GM12872 (cell line): ENCODE measurements around the gene DISP2.
A peak's percentile ranks its signal among the peaks of the same experiment; 100 is the strongest.

Source experiments
- TF ChIP-seq, protein P1 (sequence below): IDR thresholded peaks from 3 replicates; pipeline ENCODE4 v1.5.1; 2011; ENCODE audit warnings: low read depth, mild to moderate bottlenecking, low read length, moderate library complexity; ENCODE audit not compliant: insufficient read depth

Gene DISP2

DNA sequence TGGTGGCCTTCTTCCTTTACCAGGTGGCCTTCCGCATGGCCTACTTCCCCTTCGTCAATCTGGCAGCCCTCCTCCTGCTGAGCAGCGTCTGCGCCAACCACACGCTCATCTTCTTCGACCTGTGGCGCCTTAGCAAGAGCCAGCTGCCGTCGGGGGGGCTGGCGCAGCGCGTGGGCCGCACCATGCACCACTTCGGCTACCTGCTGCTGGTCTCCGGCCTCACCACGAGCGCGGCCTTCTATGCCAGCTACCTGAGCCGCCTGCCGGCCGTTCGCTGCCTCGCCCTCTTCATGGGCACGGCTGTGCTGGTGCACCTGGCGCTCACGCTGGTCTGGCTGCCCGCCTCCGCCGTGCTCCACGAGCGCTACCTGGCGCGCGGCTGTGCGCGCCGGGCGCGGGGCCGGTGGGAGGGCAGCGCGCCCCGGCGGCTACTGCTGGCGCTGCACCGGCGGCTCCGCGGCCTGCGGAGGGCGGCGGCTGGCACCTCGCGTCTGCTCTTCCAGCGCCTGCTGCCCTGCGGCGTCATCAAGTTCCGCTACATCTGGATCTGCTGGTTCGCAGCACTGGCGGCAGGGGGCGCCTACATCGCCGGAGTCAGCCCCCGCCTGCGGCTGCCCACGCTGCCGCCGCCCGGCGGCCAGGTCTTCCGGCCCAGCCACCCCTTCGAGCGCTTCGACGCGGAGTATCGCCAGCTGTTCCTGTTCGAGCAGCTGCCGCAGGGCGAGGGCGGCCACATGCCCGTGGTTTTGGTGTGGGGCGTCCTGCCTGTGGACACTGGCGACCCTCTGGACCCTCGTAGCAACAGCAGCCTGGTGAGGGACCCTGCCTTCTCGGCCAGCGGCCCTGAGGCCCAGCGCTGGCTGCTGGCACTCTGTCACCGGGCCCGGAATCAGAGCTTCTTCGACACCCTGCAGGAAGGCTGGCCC lies 9.9 kb downstream of the DISP2 start:
- TF ChIP-seq, protein P1, sequence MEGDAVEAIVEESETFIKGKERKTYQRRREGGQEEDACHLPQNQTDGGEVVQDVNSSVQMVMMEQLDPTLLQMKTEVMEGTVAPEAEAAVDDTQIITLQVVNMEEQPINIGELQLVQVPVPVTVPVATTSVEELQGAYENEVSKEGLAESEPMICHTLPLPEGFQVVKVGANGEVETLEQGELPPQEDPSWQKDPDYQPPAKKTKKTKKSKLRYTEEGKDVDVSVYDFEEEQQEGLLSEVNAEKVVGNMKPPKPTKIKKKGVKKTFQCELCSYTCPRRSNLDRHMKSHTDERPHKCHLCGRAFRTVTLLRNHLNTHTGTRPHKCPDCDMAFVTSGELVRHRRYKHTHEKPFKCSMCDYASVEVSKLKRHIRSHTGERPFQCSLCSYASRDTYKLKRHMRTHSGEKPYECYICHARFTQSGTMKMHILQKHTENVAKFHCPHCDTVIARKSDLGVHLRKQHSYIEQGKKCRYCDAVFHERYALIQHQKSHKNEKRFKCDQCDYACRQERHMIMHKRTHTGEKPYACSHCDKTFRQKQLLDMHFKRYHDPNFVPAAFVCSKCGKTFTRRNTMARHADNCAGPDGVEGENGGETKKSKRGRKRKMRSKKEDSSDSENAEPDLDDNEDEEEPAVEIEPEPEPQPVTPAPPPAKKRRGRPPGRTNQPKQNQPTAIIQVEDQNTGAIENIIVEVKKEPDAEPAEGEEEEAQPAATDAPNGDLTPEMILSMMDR = peak; percentile 82

DNA sequence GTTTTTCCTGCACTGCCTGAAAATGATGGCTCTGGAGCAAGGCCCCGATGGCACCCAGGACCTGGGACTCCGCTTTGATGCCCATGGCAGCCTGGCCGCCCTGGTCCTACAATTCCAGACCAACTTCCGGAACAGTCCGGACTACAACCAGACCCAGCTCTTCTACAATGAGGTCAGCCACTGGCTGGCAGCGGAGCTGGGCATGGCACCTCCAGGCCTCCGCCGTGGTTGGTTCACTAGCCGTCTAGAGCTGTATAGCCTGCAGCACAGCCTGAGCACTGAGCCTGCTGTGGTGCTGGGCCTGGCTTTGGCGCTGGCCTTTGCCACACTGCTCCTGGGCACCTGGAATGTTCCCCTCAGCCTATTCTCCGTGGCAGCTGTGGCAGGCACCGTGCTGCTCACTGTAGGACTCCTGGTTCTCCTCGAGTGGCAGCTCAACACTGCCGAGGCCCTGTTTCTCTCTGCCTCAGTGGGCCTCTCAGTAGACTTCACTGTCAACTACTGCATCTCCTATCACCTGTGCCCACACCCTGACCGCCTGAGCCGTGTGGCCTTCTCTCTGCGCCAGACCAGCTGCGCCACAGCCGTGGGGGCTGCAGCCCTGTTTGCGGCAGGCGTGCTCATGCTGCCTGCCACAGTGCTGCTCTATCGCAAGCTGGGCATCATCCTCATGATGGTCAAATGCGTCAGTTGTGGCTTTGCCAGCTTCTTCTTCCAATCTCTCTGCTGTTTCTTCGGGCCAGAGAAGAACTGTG lies 10.9 kb downstream of the DISP2 start:
- TF ChIP-seq, protein P1 = no peak

DNA sequence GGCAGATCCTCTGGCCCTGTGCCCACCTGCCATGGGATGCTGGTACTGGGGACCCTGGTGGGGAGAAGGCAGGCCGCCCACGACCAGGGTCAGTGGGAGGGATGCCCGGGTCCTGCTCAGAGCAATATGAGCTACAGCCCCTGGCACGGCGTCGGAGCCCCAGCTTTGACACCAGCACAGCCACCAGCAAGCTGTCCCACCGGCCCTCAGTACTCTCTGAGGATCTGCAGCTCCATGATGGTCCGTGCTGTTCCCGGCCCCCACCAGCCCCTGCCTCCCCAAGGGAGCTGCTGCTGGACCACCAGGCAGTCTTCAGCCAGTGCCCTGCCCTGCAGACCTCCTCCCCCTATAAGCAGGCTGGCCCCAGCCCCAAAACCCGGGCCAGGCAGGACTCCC lies 11.5 kb downstream of the DISP2 start:
- TF ChIP-seq, protein P1 = no peak

DNA sequence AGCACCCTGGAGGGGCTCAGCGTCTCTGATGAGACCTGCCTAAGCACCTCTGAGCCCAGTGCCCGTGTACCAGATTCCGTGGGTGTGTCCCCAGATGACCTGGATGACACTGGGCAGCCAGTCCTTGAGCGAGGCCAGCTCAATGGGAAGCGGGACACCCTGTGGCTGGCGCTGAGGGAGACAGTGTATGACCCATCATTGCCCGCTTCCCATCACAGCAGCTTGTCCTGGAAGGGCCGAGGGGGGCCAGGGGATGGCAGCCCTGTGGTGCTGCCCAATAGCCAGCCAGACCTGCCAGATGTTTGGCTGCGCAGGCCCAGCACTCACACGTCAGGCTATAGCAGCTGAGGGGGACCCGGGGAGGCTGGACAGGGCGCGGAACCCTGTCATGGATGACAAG lies 12.0 kb downstream of the DISP2 start:
- TF ChIP-seq, protein P1 = no peak

DNA sequence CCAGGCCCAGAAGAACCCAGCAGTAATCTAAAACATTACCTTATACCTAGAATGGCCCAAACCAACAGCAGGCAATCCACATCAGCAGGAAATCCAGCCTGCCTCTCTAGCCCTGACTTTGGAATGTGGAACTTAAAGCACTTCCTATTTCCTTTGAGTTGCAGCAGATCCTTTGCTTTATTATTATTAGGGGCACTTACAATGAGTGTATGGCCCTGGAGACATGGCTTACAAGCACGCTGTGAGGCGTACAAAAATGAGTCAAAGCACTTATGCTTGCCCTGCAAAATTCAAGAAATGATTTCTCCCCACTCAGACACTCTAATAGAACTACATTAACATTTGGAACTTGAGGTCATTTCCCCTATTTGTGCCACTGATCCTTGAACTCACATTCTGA lies 15.0 kb downstream of the DISP2 start:
- TF ChIP-seq, protein P1 = no peak

DNA sequence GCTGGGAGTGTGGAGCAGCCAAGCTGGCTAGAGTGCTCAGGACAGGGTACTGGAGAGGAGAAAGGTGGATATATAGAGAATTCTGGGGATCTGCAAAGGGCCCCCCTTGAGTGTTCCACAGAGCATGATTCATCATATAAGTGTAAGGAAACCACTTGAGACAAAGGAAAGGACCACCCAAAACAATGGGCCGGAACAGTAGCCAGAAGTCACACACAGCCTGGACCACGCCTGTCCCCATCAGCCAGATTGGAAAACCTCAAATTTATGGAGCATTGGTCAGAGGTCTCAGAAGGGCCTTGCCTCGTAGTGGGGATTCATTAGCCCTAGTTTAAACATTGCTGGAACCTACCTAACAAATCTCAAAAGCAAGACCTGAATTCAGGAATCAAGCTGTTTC lies 19.6 kb downstream of the DISP2 start:
- TF ChIP-seq, protein P1 = no peak

DNA sequence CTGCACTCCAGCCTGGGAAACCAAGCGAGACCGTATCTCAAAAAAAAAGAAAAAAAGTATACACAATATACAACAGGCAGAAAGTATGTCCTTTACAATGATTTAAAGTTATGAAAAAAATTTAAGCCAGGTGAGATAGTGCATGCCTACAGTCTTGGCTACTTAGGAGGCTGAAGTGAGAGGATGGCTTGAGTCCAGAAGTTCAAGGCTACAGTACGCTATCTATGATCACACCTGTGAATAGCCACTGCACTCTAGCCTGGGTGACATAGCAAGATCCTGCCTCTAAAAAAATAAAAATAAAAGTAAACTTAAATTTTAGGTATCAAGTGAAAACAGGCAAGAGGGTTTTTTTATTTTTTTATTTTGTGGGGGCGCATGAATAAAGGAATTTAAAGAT lies 21.4 kb downstream of the DISP2 start:
- TF ChIP-seq, protein P1 = no peak
